ENCODE data around the gene XK. TPM values are rescaled to one million over a fixed set of nuclear protein-coding genes. Genes with fewer than 3 reads are reported as not detected.

XK gene
- total and polyA plus RNA-seq, 7 donors: 0.94 to 8.9 (median 3.8) TPM

- intact Hi-C loops (cut with DNase I): no loop called here
- ATAC-seq (no peak), DNase-seq (no peak)
- Histone ChIP-seq H3K27ac (no peak overlapping the region), H3K4me3 (no peak overlapping the region), H3K9me3 (no peaks in the 10 kb centered on the region), H3K36me3 (ENCODE audit: insufficient read depth in 1 of 2, low read depth in 1 of 2) (no peaks in the 10 kb centered on the region), H3K27me3 (ENCODE audit: insufficient read depth in 3 of 3, low read length in 2 of 3) (no peaks in the 10 kb centered on the region), H3K4me1 (no peaks in the 10 kb centered on the region)
- TF ChIP-seq, protein P1, sequence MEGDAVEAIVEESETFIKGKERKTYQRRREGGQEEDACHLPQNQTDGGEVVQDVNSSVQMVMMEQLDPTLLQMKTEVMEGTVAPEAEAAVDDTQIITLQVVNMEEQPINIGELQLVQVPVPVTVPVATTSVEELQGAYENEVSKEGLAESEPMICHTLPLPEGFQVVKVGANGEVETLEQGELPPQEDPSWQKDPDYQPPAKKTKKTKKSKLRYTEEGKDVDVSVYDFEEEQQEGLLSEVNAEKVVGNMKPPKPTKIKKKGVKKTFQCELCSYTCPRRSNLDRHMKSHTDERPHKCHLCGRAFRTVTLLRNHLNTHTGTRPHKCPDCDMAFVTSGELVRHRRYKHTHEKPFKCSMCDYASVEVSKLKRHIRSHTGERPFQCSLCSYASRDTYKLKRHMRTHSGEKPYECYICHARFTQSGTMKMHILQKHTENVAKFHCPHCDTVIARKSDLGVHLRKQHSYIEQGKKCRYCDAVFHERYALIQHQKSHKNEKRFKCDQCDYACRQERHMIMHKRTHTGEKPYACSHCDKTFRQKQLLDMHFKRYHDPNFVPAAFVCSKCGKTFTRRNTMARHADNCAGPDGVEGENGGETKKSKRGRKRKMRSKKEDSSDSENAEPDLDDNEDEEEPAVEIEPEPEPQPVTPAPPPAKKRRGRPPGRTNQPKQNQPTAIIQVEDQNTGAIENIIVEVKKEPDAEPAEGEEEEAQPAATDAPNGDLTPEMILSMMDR (IDR thresholded peaks at IDR 0.05): no peak
These were observed 19.1 kb upstream of the XK start for GRCh38 chrX:37666516-37666915.

DNA sequence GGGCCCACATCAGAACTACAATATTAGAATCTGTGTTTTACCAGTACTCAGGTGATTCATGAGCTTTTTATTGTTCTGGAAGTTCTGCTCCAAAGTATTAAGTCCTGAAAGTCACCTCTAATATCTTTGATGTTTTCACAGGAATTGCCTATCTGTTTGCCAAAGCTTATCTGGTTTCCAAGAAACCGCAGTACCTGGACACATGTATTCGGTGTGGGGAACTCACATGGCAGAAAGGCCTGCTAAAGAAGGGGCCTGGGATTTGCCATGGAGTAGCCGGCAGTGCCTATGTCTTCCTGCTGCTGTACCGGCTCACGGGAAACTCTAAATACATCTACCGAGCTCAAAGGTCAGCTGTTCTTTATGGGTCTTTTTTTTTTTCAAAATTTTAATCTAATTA is 18.4 kb upstream of the XK start:
- 77 to 91% (median 82%) methylated on average over 6 of the region's 6 CpGs for WGBS, 3 donors
- Histone ChIP-seq H3K4me3 (no peak overlapping the region), H3K4me1 (no peaks in the 10 kb centered on the region), H3K27me3 (ENCODE audit: insufficient read depth in 3 of 3, low read length in 2 of 3) (no peaks in the 10 kb centered on the region), H3K9me3 (no peaks in the 10 kb centered on the region), H3K36me3 (ENCODE audit: insufficient read depth in 1 of 2, low read depth in 1 of 2) (no peaks in the 10 kb centered on the region), H3K27ac (no peak overlapping the region)
- TF ChIP-seq, protein P1 (IDR thresholded peaks at IDR 0.05): no peak
- intact Hi-C loops (cut with DNase I): no loop called here
- ATAC-seq (no peak), DNase-seq (no peak)

DNA sequence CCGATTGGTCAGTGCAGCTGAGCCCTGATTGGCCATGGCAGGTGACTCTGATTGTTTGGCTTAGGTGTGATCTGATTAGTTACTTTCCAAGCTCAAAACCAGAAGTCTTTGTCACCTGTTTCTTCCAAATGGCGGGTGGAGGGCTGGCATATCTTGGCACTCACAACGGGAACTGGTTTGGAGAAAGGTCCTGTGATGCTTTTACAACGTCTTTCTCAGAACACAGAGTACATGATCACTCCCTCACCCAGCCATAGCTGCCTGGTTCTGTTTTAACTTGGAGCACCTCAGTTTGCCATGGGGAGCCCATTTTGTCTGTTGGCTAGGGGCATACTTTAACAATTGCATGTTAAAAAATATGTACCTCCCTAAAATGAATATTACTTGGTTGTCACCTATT is 13.0 kb upstream of the XK start:
- TF ChIP-seq, protein P1 (IDR thresholded peaks at IDR 0.05): no peak
- Histone ChIP-seq H3K4me1 (no peaks in the 10 kb centered on the region), H3K9me3 (no peaks in the 10 kb centered on the region), H3K4me3 (no peak overlapping the region), H3K27ac (no peak overlapping the region), H3K36me3 (ENCODE audit: insufficient read depth in 1 of 2, low read depth in 1 of 2) (no peaks in the 10 kb centered on the region), H3K27me3 (ENCODE audit: insufficient read depth in 3 of 3, low read length in 2 of 3) (peaks cover 0 to 6% (median 0%) of the 10 kb centered on the region in 3 donors)
- intact Hi-C loops (cut with DNase I): no loop called here
- DNase-seq (no peak), ATAC-seq (no peak)
- 47 to 72% (median 57%) methylated on average over 4 of the region's 4 CpGs for WGBS, 3 donors

- TF ChIP-seq, protein P1 (IDR thresholded peaks at IDR 0.05): no peak
- no peaks in the 10 kb centered on the region for H3K4me1 ChIP-seq
- intact Hi-C loops (cut with DNase I): no loop called here
- no peaks in the 10 kb centered on the region for H3K9me3 ChIP-seq
- no peak overlapping the region for H3K4me3 ChIP-seq
- no peak for DNase-seq
- no peak overlapping the region for H3K27ac ChIP-seq
- no peak for ATAC-seq
- H3K36me3 ChIP-seq (ENCODE audit: insufficient read depth in 1 of 2, low read depth in 1 of 2): no peaks in the 10 kb centered on the region
- H3K27me3 ChIP-seq (ENCODE audit: insufficient read depth in 3 of 3, low read length in 2 of 3): peaks cover 0 to 6% (median 0%) of the 10 kb centered on the region in 3 donors
These were observed 8.8 kb upstream of the XK start for GRCh38 chrX:37676811-37677210.

GRCh38 chrX:37677243-37677642 is 8.3 kb upstream of the XK start:
- H3K4me1 ChIP-seq: no peaks in the 10 kb centered on the region
- H3K27ac ChIP-seq: no peak overlapping the region
- intact Hi-C loops (cut with DNase I): no loop called here
- TF ChIP-seq, protein P1 (IDR thresholded peaks at IDR 0.05): no peak
- no peak for ATAC-seq
- DNase-seq: no peak
- no peak overlapping the region for H3K4me3 ChIP-seq
- peaks cover 0 to 6% (median 0%) of the 10 kb centered on the region in 3 donors for H3K27me3 ChIP-seq (ENCODE audit: insufficient read depth in 3 of 3, low read length in 2 of 3)
- 25 to 78% (median 75%) methylated on average over 1 of the region's 1 CpG for WGBS, 3 donors
- no peaks in the 10 kb centered on the region for H3K36me3 ChIP-seq (ENCODE audit: insufficient read depth in 1 of 2, low read depth in 1 of 2)
- H3K9me3 ChIP-seq: no peaks in the 10 kb centered on the region

Data from psoas muscle (tissue), 8 donors.